Uterus (tissue), 4 donors: Measurements from ENCODE around the gene COL4A1. TPM values are rescaled to one million over a fixed set of nuclear protein-coding genes. Genes with fewer than 3 reads are reported as not detected.

Experiments
- DNase-seq, 2 donors: peaks; one replicate each; pipeline ENCODE4 v3.0.0-alpha.2; 2019 to 2020
- H3K27ac ChIP-seq, 2 donors: fragments of 200-600 bp; sonication (generic); 1 replicate in 1 of 2; 2 replicates in 1 of 2; pipeline ENCODE4 v1.5.1; 2016 to 2018
- H3K27me3 ChIP-seq, 2 donors: fragments of 200-600 bp; sonication (generic); one replicate each; pipeline ENCODE4 v1.5.1; 2018 to 2019; ENCODE audit warnings: control low read depth in 1 of 2
- H3K36me3 ChIP-seq, 2 donors: fragments of 200-600 bp; sonication (generic); one replicate each; pipeline ENCODE4 v1.5.1; 2019; ENCODE audit warnings: control low read depth in 1 of 2
- H3K4me1 ChIP-seq, 2 donors: fragments of 200-600 bp; sonication (generic); one replicate each; pipeline ENCODE4 v1.5.1; 2018 to 2019; ENCODE audit warnings: control low read depth in 1 of 2
- H3K4me3 ChIP-seq, 2 donors: fragments of 200-600 bp; sonication (generic); 1 replicate in 1 of 2; 2 replicates in 1 of 2; pipeline ENCODE4 v1.5.1; 2018 to 2019; ENCODE audit warnings: mild to moderate bottlenecking in 1 of 2
- H3K9me3 ChIP-seq, 2 donors: fragments of 200-600 bp; sonication (generic); one replicate each; pipeline ENCODE4 v1.5.1; 2019; ENCODE audit warnings: control low read depth in 1 of 2
- POLR2A ChIP-seq, 2 donors: fragments of 450-650 bp; IDR thresholded peaks; one replicate each; pipeline ENCODE4 v1.6.1; 2016; ENCODE audit warnings: antibody characterized with exemption in 2 of 2, mild to moderate bottlenecking in 1 of 2, moderate library complexity in 1 of 2
- intact Hi-C: fragments of 100-400 bp; cut with DNase I; formaldehyde crosslinking; loops from one replicate; pipeline ENCODE4 v1.15.1; 2023; ENCODE audit warnings: low total_unique reads
- total RNA-seq, 4 donors: library from RNA; depleted of rRNA in 3 of 4; stranded (reverse); fragments of >200 nt in 3 of 4; gene quantifications; one replicate each; pipeline versions ENCODE4 v1.1.0 to v1.2.4, GENCODE V29; 2014 to 2023
- TF ChIP-seq, protein P1 (sequence below), 4 experiments: fragments of 200-600 bp in 2 of 4; fragments of 450-650 bp in 2 of 4; sonication (generic) in 2 of 4; IDR thresholded peaks; one replicate each; pipeline ENCODE4 v1.5.1; 2016 to 2019; ENCODE audit warnings: antibody characterized with exemption in 4 of 4, mild to moderate bottlenecking in 2 of 4, moderate library complexity in 1 of 4
- donor health status: DM: yes; HTN: yes; CAD: no.

The COL4A1 gene
- 100 to 1,000 TPM; 164 to 737 (median 209) TPM for total RNA-seq

DNA sequence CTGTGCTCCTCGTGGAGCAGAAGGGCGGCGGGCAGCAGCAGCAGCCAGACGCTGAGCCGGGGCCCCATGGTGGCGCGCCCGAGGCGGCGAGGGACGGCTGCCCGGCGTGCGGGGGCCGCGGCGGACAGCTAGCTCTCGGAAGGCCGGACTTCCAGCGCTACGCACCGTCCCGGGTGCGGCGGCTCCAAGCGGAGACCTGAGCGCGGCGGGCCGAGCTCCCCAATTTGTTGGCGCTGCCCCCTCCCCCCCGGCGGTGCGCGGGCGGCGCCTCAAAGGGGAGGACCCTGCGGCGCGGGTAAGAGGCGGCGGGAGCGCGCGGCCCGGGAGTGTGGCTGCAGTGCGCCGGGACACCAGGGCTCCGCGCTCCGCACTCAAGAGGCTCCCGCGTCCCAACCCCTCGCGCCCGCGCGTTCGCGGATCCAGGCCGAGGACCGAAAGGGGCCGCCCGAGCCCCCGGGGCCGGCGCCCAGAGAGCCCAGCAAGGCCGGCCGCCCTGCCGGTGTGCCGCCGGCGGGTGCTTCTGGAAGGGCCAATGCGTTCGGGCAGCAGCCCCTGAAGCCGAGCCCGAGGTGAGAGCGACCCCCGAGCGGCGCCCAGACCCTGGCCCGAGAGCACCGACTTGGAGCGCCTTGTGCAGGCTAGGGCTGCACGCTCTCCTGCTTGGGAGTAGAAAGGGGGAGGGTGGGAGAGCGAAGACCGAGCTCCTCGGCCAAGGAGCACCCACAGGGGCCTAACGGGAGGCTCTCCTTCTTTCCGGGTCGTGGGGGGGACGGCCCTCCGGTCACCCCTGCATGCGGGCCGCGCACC, at the start of gene COL4A1, which contains the start of gene COL4A2:
TSS of gene COL4A1 (minus strand) at position 198 of the 807 bp plus-strand sequence. CDS start at position 68, 130 bp downstream.
TSS of gene COL4A2 (plus strand) at position 325 of the 807 bp plus-strand sequence. CDS start 620 bp downstream, outside the sequence.
- Histone ChIP-seq H3K36me3 (no peaks in the 10 kb centered on the region), H3K27ac (peak within 1 kb of the TSS; percentile 99 to 100), H3K4me1 (peaks cover 0 to 15% of the 10 kb centered on the region in 2 donors), H3K9me3 (no peaks in the 10 kb centered on the region), H3K4me3 (peak within 1 kb of the TSS; percentile 78 to 85), H3K27me3 (no peaks in the 10 kb centered on the region)
- intact Hi-C loops = loop anchor here (5.0 to 10.0 kb wide), 2 partner anchors 52 to 105 kb away; no protein-coding TSS in a partner anchor
- TF ChIP-seq POLR2A (IDR thresholded peaks at IDR 0.05) = peak; percentile 99 to 100
- TF ChIP-seq, protein P1, sequence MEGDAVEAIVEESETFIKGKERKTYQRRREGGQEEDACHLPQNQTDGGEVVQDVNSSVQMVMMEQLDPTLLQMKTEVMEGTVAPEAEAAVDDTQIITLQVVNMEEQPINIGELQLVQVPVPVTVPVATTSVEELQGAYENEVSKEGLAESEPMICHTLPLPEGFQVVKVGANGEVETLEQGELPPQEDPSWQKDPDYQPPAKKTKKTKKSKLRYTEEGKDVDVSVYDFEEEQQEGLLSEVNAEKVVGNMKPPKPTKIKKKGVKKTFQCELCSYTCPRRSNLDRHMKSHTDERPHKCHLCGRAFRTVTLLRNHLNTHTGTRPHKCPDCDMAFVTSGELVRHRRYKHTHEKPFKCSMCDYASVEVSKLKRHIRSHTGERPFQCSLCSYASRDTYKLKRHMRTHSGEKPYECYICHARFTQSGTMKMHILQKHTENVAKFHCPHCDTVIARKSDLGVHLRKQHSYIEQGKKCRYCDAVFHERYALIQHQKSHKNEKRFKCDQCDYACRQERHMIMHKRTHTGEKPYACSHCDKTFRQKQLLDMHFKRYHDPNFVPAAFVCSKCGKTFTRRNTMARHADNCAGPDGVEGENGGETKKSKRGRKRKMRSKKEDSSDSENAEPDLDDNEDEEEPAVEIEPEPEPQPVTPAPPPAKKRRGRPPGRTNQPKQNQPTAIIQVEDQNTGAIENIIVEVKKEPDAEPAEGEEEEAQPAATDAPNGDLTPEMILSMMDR (IDR thresholded peaks at IDR 0.05) = no peak
- peak; percentile 86 to 90 for DNase-seq

DNA sequence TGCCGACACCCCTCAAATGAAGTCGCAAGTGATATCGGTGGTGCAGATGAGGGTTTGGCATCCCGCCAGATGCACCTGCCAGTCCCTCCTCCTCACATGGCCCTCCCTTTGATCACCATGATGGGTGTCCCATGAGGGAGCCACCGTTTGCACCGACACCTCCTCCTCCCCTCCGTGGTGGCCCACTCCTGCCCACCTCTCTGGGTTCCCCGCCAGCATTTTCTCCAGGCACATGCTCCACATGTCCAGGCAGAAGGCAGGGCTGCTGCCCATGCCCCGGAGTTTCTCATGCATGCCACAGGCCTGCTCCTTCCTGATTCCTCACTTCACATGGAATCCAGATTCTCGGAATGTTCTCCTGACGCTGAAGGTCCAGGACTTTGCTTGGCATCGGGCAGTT, 49.4 kb upstream of the COL4A1 start:
- H3K4me1 ChIP-seq = peaks cover 16 to 21% of the 10 kb centered on the region in 2 donors
- H3K36me3 ChIP-seq = no peaks in the 10 kb centered on the region
- H3K27ac ChIP-seq = peak overlapping the region; percentile 31 to 41
- H3K27me3 ChIP-seq = no peaks in the 10 kb centered on the region
- TF ChIP-seq, protein P1 (IDR thresholded peaks at IDR 0.05) = no peak
- TF ChIP-seq POLR2A (IDR thresholded peaks at IDR 0.05) = no peak
- H3K4me3 ChIP-seq = no peak overlapping the region
- intact Hi-C loops = no loop called here
- no peak for DNase-seq
- H3K9me3 ChIP-seq = no peaks in the 10 kb centered on the region

DNA sequence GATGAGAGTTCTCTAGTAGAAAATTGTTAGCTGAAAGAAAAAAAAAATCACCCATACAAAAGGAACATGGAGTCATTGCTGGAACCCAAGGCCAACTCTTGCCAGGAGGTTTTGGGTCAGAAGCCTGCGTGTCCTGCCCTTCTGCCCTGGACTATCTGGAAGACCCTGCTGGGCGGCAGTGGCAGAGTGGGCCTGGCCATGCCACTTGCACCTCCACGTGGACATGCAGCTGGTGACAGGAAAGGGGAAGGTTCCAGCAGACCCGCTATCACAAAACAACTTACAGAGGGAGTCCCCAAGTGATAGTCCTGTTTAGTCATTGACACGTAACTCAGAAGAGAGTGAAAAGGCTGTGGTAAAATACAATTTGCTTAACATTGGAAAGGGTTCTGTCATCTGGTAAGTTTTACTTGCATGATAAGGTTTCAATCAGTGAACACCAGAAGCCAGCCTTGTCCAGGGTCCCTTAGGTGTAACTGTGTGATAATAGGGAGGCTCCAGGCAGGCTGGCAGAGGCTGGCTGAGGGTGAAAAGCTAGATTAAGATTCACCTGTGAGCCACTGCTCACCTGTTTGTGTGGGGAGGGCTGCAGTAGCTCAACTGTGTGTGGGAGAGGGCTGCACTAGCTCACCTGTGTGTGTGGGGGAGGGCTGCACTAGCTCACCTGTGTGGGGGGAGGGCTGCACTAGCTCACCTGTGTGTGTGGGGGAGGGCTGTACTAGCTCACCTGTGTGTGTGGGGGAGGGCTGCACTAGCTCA, 47.9 kb upstream of the COL4A1 start:
- no peak for DNase-seq
- peaks cover 16 to 21% of the 10 kb centered on the region in 2 donors for H3K4me1 ChIP-seq
- no peak for TF ChIP-seq POLR2A (IDR thresholded peaks at IDR 0.05)
- TF ChIP-seq, protein P1 (IDR thresholded peaks at IDR 0.05) = no peak
- intact Hi-C loops = no loop called here
- H3K27me3 ChIP-seq = no peaks in the 10 kb centered on the region
- H3K4me3 ChIP-seq = no peak overlapping the region
- no peaks in the 10 kb centered on the region for H3K36me3 ChIP-seq
- H3K9me3 ChIP-seq = no peaks in the 10 kb centered on the region
- H3K27ac ChIP-seq = peak overlapping the region; percentile 77 to 96

DNA sequence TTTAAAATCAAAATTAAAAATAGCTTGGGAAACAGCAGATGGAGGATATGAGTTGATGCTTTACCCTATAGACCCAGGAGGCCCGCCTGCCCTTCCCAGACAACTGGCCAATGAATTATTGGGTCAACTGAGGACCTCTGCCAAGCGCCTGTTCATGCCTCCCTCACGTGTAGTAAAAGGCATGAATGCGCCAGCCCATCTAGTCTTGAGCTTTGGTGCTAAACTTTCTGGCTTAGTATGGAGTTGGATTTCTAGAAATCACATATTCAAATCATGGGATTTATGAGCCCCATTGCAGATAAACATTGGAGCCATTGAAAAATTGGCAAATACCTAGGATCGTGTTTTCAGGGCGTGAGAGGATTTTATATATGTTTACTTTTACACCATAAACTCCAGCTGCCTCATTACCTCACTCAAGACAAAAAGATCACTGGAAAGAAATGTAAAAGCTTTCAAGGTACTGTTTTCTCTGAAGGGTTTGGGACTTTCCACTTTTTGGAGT, 47.2 kb upstream of the COL4A1 start:
- H3K36me3 ChIP-seq = no peaks in the 10 kb centered on the region
- H3K9me3 ChIP-seq = no peaks in the 10 kb centered on the region
- no peak for DNase-seq
- H3K27me3 ChIP-seq = no peaks in the 10 kb centered on the region
- peaks cover 15 to 16% of the 10 kb centered on the region in 2 donors for H3K4me1 ChIP-seq
- intact Hi-C loops = no loop called here
- TF ChIP-seq, protein P1 (IDR thresholded peaks at IDR 0.05) = no peak
- TF ChIP-seq POLR2A (IDR thresholded peaks at IDR 0.05) = no peak
- H3K4me3 ChIP-seq = no peak overlapping the region
- peak overlapping the region; percentile 77 to 96 for H3K27ac ChIP-seq
